Fibroblast of mammary gland (primary cell): ENCODE measurements around the gene AOPEP.

ENCODE experiments used
- DNase-seq: peaks from one replicate; pipeline ENCODE4 v3.0.0-alpha.2; 2010; ENCODE audit warnings: low read depth
- H3K4me3 ChIP-seq: 2 replicates; pipeline ENCODE4 v1.5.1; 2011; ENCODE audit warnings: low read depth, mild to moderate bottlenecking, low read length, moderate library complexity; ENCODE audit not compliant: control insufficient read depth
- CTCF ChIP-seq: conservative IDR thresholded peaks from 2 replicates; pipeline ENCODE4 v1.5.1; 2011; ENCODE audit warnings: low read depth, low read length, inconsistent platforms; ENCODE audit not compliant: control insufficient read depth, insufficient read depth

AOPEP gene

GRCh38 chr9:94786586-94786985, 60.1 kb downstream of the AOPEP start:
- H3K4me3 ChIP-seq: no peak overlapping the region
- DNase-seq: no peak
- TF ChIP-seq CTCF: no peak

- no peak for TF ChIP-seq CTCF
- no peak for DNase-seq
- no peak overlapping the region for H3K4me3 ChIP-seq
These were observed 60.8 kb downstream of the AOPEP start for GRCh38 chr9:94787266-94787665.

- H3K4me3 ChIP-seq: no peak overlapping the region
- DNase-seq: no peak
- no peak for TF ChIP-seq CTCF
These were observed 62.1 kb downstream of the AOPEP start for GRCh38 chr9:94788570-94789105.

- H3K4me3 ChIP-seq: no peak overlapping the region
- TF ChIP-seq CTCF: no peak
- no peak for DNase-seq
These were observed 64.9 kb downstream of the AOPEP start for GRCh38 chr9:94791435-94791834.

- TF ChIP-seq CTCF: no peak
- no peak overlapping the region for H3K4me3 ChIP-seq
- DNase-seq: no peak
These were observed 66.0 kb downstream of the AOPEP start for GRCh38 chr9:94792511-94792910.

GRCh38 chr9:94794476-94795167, 68.1 kb downstream of the AOPEP start:
- no peak for TF ChIP-seq CTCF
- no peak for DNase-seq
- no peak overlapping the region for H3K4me3 ChIP-seq
